GM23338 (cell line): ENCODE data around the gene ORAI3. TPM values are rescaled to one million over a fixed set of nuclear protein-coding genes. Genes with fewer than 3 reads are reported as not detected.
A peak's percentile ranks its signal among the peaks of the same experiment; 100 is the strongest.

Experiments
- ATAC-seq: fragments of 200-7000 bp; cut with Tn5 transposase; 3 replicates; pipeline ENCODE4 v1.9.1; 2020
- DNase-seq: peaks from one replicate; pipeline ENCODE4 v3.0.0-alpha.2; 2015; ENCODE audit warnings: low spot score
- H2AFZ ChIP-seq: fragments of 200-600 bp; sonication (generic); 2 replicates; pipeline ENCODE4 v1.8.0; 2016; ENCODE audit warnings: antibody characterized with exemption, mild to moderate bottlenecking, moderate library complexity
- H3F3A ChIP-seq: fragments of 200-600 bp; sonication (generic); replicated peaks from 2 replicates; pipeline ENCODE4 v1.8.0; 2017; ENCODE audit warnings: antibody characterized with exemption, mixed run types, low read depth
- H3K27ac ChIP-seq: fragments of 200-600 bp; sonication (generic); 2 replicates; pipeline ENCODE4 v1.6.1; 2016; ENCODE audit warnings: low read depth
- H3K27me3 ChIP-seq: fragments of 200-600 bp; sonication (generic); 2 replicates; pipeline ENCODE4 v1.8.0; 2016; ENCODE audit warnings: mild to moderate bottlenecking, mixed run types, moderate library complexity; ENCODE audit not compliant: insufficient read depth
- H3K36me3 ChIP-seq: fragments of 200-600 bp; sonication (generic); 2 replicates; pipeline ENCODE4 v1.8.0; 2016; ENCODE audit warnings: mild to moderate bottlenecking; ENCODE audit not compliant: insufficient read depth
- H3K4me1 ChIP-seq: fragments of 200-600 bp; sonication (generic); 2 replicates; pipeline ENCODE4 v1.8.0; 2016; ENCODE audit warnings: mild to moderate bottlenecking, moderate library complexity; ENCODE audit not compliant: insufficient read depth
- H3K4me2 ChIP-seq: fragments of 200-600 bp; sonication (generic); 2 replicates; pipeline ENCODE4 v1.7.1; 2017; ENCODE audit warnings: mixed run types
- H3K4me3 ChIP-seq: fragments of 200-600 bp; sonication (generic); 2 replicates; pipeline ENCODE4 v1.6.1; 2016; ENCODE audit warnings: mixed run types
- H3K79me2 ChIP-seq: fragments of 200-600 bp; sonication (generic); replicated peaks from 2 replicates; pipeline ENCODE4 v1.8.0; 2017; ENCODE audit warnings: mild to moderate bottlenecking; ENCODE audit not compliant: insufficient read depth
- H3K9me2 ChIP-seq: fragments of 200-600 bp; sonication (generic); 2 replicates; pipeline ENCODE4 v1.8.0; 2017; ENCODE audit not compliant: insufficient read depth
- H4K20me1 ChIP-seq: fragments of 200-600 bp; sonication (generic); replicated peaks from 2 replicates; pipeline ENCODE4 v1.8.0; 2017; ENCODE audit warnings: mild to moderate bottlenecking; ENCODE audit not compliant: insufficient read depth
- H3K27ac Mint-ChIP-seq: 2 replicates; pipeline ENCODE4 v1.8.0; 2020; ENCODE audit warnings: inconsistent platforms, mild to moderate bottlenecking, moderate library complexity, mixed read lengths
- H3K27me3 Mint-ChIP-seq: 3 replicates; pipeline ENCODE4 v1.8.0; 2022; ENCODE audit warnings: low read depth, mild to moderate bottlenecking, moderate library complexity, mixed read lengths, inconsistent platforms; ENCODE audit not compliant: insufficient read depth, poor library complexity
- H3K36me3 Mint-ChIP-seq: 3 replicates; pipeline ENCODE4 v1.8.0; 2021; ENCODE audit warnings: low read depth, mild to moderate bottlenecking, inconsistent platforms, moderate library complexity, mixed read lengths
- H3K4me1 Mint-ChIP-seq: 3 replicates; pipeline ENCODE4 v1.8.0; 2020; ENCODE audit warnings: mild to moderate bottlenecking, inconsistent platforms, mixed read lengths
- H3K4me3 Mint-ChIP-seq: 3 replicates; pipeline ENCODE4 v1.8.0; 2021; ENCODE audit warnings: moderate library complexity, mild to moderate bottlenecking, inconsistent platforms, mixed read lengths
- H3K9me3 Mint-ChIP-seq: 3 replicates; pipeline ENCODE4 v1.8.0; 2020; ENCODE audit warnings: moderate library complexity, mild to moderate bottlenecking, inconsistent platforms, mixed read lengths
- CREB1 ChIP-seq: fragments of 250-450 bp; sonication (Bioruptor Pico); IDR thresholded peaks from 2 replicates; pipeline ENCODE4 v1.5.0; 2020; ENCODE audit warnings: low read depth, mild to moderate bottlenecking, moderate library complexity
- EZH2 ChIP-seq: fragments of 200-600 bp; sonication (generic); IDR thresholded peaks from one replicate; pipeline ENCODE4 v1.8.0; 2017; ENCODE audit warnings: antibody characterized with exemption, mild to moderate bottlenecking, low read depth; ENCODE audit not compliant: unreplicated experiment
- EZH2phosphoT487 ChIP-seq: fragments of 200-600 bp; sonication (generic); IDR thresholded peaks from one replicate; pipeline ENCODE4 v1.8.1; 2018; ENCODE audit warnings: antibody characterized with exemption; ENCODE audit not compliant: unreplicated experiment
- JUNB ChIP-seq: IDR thresholded peaks from one replicate; pipeline ENCODE4 v1.6.1; 2016; ENCODE audit warnings: antibody characterized with exemption; ENCODE audit not compliant: unreplicated experiment
- NANOG ChIP-seq: IDR thresholded peaks from 2 replicates; pipeline ENCODE4 v1.6.1; 2016; ENCODE audit warnings: antibody characterized with exemption, borderline replicate concordance
- POLR2AphosphoS5 ChIP-seq: IDR thresholded peaks from 2 replicates; pipeline ENCODE4 v1.6.1; 2016; ENCODE audit warnings: antibody characterized with exemption, low read depth
- STAT1 ChIP-seq: IDR thresholded peaks from one replicate; pipeline ENCODE4 v1.6.1; 2016; ENCODE audit warnings: antibody characterized with exemption; ENCODE audit not compliant: unreplicated experiment
- ZNF114 ChIP-seq: fragments of 250-450 bp; sonication (Bioruptor Pico); IDR thresholded peaks from 2 replicates; pipeline ENCODE4 v1.5.0; 2020; ENCODE audit warnings: mild to moderate bottlenecking, moderate library complexity
- polyA plus RNA-seq: library from polyadenylated mRNA; unstranded; fragments of >200 nt; fragmentation: Nextera tagmentation; extraction: Ambion mirVana; gene quantifications from 2 replicates; pipeline ENCODE4 v1.2.1, GENCODE V29; 2016
- total RNA-seq: library from RNA; depleted of rRNA; stranded (reverse); fragments of >200 nt; shearing (Covaris generic); gene quantifications from 2 replicates; pipeline ENCODE4 v1.2.3, GENCODE V29; 2014
- TF ChIP-seq, protein P1 (sequence below): IDR thresholded peaks from one replicate; pipeline ENCODE4 v1.6.1; 2018; ENCODE audit warnings: antibody characterized with exemption; ENCODE audit not compliant: unreplicated experiment
- TF ChIP-seq, protein P2 (sequence below), 2 experiments: fragments of 200-600 bp in 1 of 2; sonication (generic) in 1 of 2; conservative IDR thresholded peaks; 2 replicates each; pipeline versions ENCODE4 v1.5.1 to v1.6.1; 2016 to 2017; ENCODE audit warnings: antibody characterized with exemption in 2 of 2, low read depth in 2 of 2, mild to moderate bottlenecking in 2 of 2, moderate library complexity in 1 of 2
- TF ChIP-seq, protein P3 (sequence below): IDR thresholded peaks from 2 replicates; pipeline ENCODE4 v1.6.1; 2016; ENCODE audit warnings: antibody characterized with exemption

Gene ORAI3
- total and polyA plus RNA-seq, 2 experiments from 2014 or later: 6.9 to 15.9 TPM

DNA sequence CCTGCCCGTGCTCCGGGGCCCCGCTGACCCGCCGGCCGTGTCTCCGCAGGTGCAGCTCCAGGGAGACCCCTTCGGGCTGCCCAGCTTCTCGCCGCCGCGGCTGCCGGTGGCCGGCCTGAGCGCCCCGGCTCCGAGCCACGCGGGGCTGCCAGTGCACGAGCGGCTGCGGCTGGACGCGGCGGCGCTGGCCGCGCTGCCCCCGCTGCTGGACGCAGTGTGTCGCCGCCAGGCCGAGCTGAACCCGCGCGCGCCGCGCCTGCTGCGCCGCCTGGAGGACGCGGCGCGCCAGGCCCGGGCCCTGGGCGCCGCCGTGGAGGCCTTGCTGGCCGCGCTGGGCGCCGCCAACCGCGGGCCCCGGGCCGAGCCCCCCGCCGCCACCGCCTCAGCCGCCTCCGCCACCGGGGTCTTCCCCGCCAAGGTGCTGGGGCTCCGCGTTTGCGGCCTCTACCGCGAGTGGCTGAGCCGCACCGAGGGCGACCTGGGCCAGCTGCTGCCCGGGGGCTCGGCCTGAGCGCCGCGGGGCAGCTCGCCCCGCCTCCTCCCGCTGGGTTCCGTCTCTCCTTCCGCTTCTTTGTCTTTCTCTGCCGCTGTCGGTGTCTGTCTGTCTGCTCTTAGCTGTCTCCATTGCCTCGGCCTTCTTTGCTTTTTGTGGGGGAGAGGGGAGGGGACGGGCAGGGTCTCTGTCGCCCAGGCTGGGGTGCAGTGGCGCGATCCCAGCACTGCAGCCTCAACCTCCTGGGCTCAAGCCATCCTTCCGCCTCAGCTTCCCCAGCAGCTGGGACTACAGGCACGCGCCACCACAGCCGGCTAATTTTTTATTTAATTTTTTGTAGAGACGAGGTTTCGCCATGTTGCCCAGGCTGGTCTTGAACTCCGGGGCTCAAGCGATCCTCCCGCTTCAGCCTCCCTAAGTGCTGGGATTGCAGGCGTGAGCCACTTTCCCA, 46.6 kb upstream of the ORAI3 start:
- peaks cover 10% of the 10 kb centered on the region for H3K27me3 Mint-ChIP-seq
- peak overlapping the region; percentile 82 for H3K4me3 Mint-ChIP-seq
- H3K9me3 Mint-ChIP-seq: no peaks in the 10 kb centered on the region; the same call in 2 of the 3 replicates
- Histone ChIP-seq H3K27me3 (peaks cover 18% of the 10 kb centered on the region), H3K27ac (no peak overlapping the region), H3F3A (peaks cover 9% of the 10 kb centered on the region; the same call in 1 of the 2 replicates), H4K20me1 (no peaks in the 10 kb centered on the region), H3K79me2 (no peaks in the 10 kb centered on the region), H2AFZ (peak overlapping the region; percentile 99), H3K9me2 (peaks cover 7% of the 10 kb centered on the region; the same call in 1 of the 2 replicates), H3K36me3 (no peaks in the 10 kb centered on the region), H3K4me3 (peak overlapping the region; percentile 68), H3K4me2 (peak overlapping the region; percentile 81), H3K4me1 (peaks cover 6% of the 10 kb centered on the region)
- H3K36me3 Mint-ChIP-seq: no peaks in the 10 kb centered on the region
- peak; percentile 52; the same call in 1 of the 2 replicates for TF ChIP-seq POLR2AphosphoS5
- TF ChIP-seq, protein P1, sequence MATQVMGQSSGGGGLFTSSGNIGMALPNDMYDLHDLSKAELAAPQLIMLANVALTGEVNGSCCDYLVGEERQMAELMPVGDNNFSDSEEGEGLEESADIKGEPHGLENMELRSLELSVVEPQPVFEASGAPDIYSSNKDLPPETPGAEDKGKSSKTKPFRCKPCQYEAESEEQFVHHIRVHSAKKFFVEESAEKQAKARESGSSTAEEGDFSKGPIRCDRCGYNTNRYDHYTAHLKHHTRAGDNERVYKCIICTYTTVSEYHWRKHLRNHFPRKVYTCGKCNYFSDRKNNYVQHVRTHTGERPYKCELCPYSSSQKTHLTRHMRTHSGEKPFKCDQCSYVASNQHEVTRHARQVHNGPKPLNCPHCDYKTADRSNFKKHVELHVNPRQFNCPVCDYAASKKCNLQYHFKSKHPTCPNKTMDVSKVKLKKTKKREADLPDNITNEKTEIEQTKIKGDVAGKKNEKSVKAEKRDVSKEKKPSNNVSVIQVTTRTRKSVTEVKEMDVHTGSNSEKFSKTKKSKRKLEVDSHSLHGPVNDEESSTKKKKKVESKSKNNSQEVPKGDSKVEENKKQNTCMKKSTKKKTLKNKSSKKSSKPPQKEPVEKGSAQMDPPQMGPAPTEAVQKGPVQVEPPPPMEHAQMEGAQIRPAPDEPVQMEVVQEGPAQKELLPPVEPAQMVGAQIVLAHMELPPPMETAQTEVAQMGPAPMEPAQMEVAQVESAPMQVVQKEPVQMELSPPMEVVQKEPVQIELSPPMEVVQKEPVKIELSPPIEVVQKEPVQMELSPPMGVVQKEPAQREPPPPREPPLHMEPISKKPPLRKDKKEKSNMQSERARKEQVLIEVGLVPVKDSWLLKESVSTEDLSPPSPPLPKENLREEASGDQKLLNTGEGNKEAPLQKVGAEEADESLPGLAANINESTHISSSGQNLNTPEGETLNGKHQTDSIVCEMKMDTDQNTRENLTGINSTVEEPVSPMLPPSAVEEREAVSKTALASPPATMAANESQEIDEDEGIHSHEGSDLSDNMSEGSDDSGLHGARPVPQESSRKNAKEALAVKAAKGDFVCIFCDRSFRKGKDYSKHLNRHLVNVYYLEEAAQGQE: no peak
- TF ChIP-seq, protein P2, sequence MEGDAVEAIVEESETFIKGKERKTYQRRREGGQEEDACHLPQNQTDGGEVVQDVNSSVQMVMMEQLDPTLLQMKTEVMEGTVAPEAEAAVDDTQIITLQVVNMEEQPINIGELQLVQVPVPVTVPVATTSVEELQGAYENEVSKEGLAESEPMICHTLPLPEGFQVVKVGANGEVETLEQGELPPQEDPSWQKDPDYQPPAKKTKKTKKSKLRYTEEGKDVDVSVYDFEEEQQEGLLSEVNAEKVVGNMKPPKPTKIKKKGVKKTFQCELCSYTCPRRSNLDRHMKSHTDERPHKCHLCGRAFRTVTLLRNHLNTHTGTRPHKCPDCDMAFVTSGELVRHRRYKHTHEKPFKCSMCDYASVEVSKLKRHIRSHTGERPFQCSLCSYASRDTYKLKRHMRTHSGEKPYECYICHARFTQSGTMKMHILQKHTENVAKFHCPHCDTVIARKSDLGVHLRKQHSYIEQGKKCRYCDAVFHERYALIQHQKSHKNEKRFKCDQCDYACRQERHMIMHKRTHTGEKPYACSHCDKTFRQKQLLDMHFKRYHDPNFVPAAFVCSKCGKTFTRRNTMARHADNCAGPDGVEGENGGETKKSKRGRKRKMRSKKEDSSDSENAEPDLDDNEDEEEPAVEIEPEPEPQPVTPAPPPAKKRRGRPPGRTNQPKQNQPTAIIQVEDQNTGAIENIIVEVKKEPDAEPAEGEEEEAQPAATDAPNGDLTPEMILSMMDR (conservative IDR thresholded peaks at IDR 0.05; ENCODE audit: low read depth in 2 of 2): peak in 1 of 2 experiments; percentile 42; a peak in 2 of 4 replicates
- no peak for TF ChIP-seq NANOG
- H3K27ac Mint-ChIP-seq: peak overlapping the region; percentile 69; the same call in 1 of the 2 replicates
- ATAC-seq: peak; percentile 84
- DNase-seq: peak; percentile 71
- H3K4me1 Mint-ChIP-seq: peaks cover 9% of the 10 kb centered on the region

DNA sequence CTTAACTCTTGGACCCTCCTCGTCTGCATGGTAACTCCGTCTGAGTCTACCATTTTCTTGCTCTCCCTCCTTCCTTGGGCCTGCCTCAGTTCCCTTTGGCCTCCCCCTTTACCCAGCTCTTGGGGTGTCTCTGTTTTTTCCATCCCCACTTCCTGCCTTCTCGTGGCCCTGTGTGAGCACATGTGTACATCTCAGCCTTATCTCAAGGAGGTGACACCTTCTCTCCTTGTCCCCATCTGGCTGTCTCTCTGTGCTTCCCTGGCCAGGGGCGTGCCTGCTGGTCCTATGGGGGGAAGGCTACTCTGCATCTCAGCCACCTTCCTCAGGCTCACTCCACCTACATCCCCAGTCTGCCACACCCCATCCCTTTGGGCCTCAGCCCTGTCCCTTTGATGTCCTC, 45.9 kb upstream of the ORAI3 start:
- Histone ChIP-seq H3K79me2 (no peaks in the 10 kb centered on the region), H3K4me3 (peak overlapping the region; percentile 68; the same call in 1 of the 2 replicates), H3F3A (peaks cover 9% of the 10 kb centered on the region; the same call in 1 of the 2 replicates), H3K27me3 (peaks cover 18% of the 10 kb centered on the region), H2AFZ (peak overlapping the region; percentile 99; the same call in 1 of the 2 replicates), H3K4me2 (peak overlapping the region; percentile 80), H3K36me3 (no peaks in the 10 kb centered on the region), H3K4me1 (peaks cover 6% of the 10 kb centered on the region), H3K27ac (no peak overlapping the region), H3K9me2 (peaks cover 7% of the 10 kb centered on the region; the same call in 1 of the 2 replicates), H4K20me1 (no peaks in the 10 kb centered on the region)
- Mint-ChIP-seq H3K27me3 (peaks cover 10% of the 10 kb centered on the region), H3K9me3 (no peaks in the 10 kb centered on the region; the same call in 2 of the 3 replicates), H3K27ac (no peak overlapping the region), H3K36me3 (no peaks in the 10 kb centered on the region), H3K4me1 (peaks cover 9% of the 10 kb centered on the region), H3K4me3 (peak overlapping the region; percentile 82)
- ATAC-seq (no peak), DNase-seq (no peak)
- TF ChIP-seq, protein P3, sequence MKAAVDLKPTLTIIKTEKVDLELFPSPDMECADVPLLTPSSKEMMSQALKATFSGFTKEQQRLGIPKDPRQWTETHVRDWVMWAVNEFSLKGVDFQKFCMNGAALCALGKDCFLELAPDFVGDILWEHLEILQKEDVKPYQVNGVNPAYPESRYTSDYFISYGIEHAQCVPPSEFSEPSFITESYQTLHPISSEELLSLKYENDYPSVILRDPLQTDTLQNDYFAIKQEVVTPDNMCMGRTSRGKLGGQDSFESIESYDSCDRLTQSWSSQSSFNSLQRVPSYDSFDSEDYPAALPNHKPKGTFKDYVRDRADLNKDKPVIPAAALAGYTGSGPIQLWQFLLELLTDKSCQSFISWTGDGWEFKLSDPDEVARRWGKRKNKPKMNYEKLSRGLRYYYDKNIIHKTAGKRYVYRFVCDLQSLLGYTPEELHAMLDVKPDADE: no peak
- no peak for TF ChIP-seq JUNB
- no peak for TF ChIP-seq CREB1 (CRISPR knock-in tag)
- TF ChIP-seq EZH2: no peak
- TF ChIP-seq NANOG: no peak
- TF ChIP-seq POLR2AphosphoS5: no peak
- no peak for TF ChIP-seq STAT1
- no peak for TF ChIP-seq ZNF114 (CRISPR knock-in tag)
- TF ChIP-seq, protein P2 (conservative IDR thresholded peaks at IDR 0.05; ENCODE audit: low read depth in 2 of 2): no peak
- TF ChIP-seq EZH2phosphoT487: no peak
